Adipocyte (in vitro differentiated cells): ENCODE measurements around the gene KCNJ14.
"Not testable (repeated sequence)": the region's sequence is repeated elsewhere in the genome, so short reads cannot be mapped to it uniquely, and the experiment has no call there.

ENCODE experiments used
- DNase-seq: peaks from one replicate; pipeline ENCODE4 v3.0.0-alpha.2; 2015; ENCODE audit warnings: low read depth
- H3K27me3 ChIP-seq: replicated peaks from 2 replicates; pipeline ENCODE4 v1.7.0; 2013; ENCODE audit warnings: mild to moderate bottlenecking, low read length, moderate library complexity; ENCODE audit not compliant: control insufficient read depth, insufficient read depth
- H3K36me3 ChIP-seq: 2 replicates; pipeline ENCODE4 v1.7.0; 2013; ENCODE audit warnings: low read length, mild to moderate bottlenecking, moderate library complexity; ENCODE audit not compliant: control insufficient read depth, insufficient read depth, severe bottlenecking
- H3K4me1 ChIP-seq: 2 replicates; pipeline ENCODE4 v1.7.0; 2013; ENCODE audit warnings: mild to moderate bottlenecking, low read length, moderate library complexity; ENCODE audit not compliant: control insufficient read depth, insufficient read depth
- H3K4me3 ChIP-seq: 2 replicates; pipeline ENCODE4 v1.7.0; 2013; ENCODE audit warnings: mild to moderate bottlenecking, low read length, moderate library complexity
- H3K9ac ChIP-seq: 2 replicates; pipeline ENCODE4 v1.7.0; 2013; ENCODE audit warnings: mild to moderate bottlenecking, low read length, moderate library complexity
- H3K9me3 ChIP-seq: 2 replicates; pipeline ENCODE4 v1.7.0; 2013; ENCODE audit warnings: mild to moderate bottlenecking, low read length, moderate library complexity; ENCODE audit not compliant: control insufficient read depth

Gene KCNJ14

DNA sequence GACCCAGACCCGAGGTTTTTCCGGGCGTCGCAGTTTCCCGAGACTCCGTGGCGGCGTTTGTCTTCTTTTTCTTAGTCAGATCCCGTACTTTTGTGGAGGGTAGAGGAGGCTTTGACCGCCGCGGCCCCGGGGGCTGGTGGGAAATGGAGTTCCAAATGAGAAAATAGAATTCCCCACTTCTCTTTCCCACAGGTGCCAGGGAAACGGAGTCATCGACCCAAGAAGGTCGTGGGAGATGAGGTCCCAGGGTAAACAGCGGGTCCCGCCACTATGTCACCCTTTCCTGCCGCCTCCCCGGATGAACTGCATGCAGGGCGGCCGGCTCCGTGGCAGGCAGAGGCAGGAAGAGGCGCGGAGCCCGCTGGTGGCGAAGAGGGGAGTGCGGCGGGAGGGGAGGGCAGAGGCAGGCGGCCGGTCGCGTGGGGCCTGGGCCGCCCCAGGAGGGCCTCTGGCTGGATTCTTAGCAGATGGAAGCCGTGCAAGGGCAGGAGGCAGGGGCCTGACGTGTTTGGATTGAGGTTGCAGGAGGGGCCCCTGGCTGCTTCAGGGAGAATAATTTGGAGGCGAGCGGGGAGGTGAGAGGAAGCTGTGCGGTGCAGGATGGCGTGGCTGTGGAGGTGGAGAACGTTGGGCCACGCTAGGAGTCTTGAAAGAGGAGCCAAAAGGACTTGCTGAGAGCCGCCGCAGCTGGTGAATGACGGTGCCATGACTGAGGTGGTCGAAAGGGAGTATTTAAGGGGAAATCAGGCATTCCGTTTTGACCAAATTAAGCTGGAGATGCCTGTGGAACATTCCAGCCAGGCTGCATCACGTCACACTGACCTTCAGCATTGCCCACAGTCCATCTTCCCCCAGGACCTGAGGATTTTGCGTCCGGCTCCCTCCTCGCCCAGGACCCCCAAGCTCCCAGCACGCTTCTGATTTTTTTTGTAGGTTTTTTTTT is 25.5 kb downstream of the KCNJ14 start:
- Histone ChIP-seq H3K27me3 (no peaks in the 10 kb centered on the region), H3K4me1 (peaks cover 24% of the 10 kb centered on the region), H3K4me3 (peak overlapping the region; percentile 78), H3K9ac (peak overlapping the region; percentile 82), H3K9me3 (no peaks in the 10 kb centered on the region), H3K36me3 (peaks cover 23% of the 10 kb centered on the region)
- peak; percentile 73 for DNase-seq

DNA sequence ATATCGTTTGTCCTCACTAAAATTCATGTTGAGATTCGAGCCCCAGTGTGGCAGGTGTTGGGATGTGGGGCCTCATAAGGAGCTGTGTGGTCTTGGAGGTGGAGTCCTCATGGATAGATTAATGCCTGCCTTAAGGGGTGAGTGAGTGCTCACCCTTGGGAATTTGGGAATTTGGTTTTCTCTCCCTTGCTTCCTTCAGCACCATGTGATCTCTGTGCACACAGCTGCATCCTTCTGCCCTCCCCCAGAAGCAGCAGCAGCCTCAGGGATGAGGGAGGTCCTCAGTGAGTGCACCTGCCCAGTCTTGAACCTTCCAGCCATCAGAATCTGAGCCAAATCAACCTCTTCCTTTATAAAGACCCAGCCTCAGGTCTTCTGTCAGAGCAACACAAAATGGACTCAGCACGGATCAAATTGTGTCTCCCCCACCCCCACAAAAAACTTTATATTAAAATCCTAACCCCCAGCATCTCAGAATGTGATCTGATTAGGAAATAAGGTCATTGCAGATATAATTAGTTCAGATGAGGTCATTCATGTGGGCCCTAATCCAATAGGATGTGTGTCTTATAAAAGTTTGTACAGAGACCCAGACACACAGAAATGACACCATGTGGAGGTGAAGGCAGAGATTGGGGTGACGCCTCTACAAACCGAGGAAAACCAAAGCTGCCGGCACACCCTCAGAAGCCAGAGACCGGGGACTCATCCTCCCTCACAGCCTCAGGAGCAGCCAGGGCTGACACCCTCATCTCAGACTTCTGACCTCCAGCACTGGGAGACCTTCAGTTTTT is 26.7 kb downstream of the KCNJ14 start:
- Histone ChIP-seq H3K27me3 (no peaks in the 10 kb centered on the region), H3K4me1 (peaks cover 24% of the 10 kb centered on the region), H3K36me3 (peaks cover 12% of the 10 kb centered on the region), H3K9ac (no peak overlapping the region), H3K9me3 (no peaks in the 10 kb centered on the region), H3K4me3 (no peak overlapping the region)
- DNase-seq: no peak

DNA sequence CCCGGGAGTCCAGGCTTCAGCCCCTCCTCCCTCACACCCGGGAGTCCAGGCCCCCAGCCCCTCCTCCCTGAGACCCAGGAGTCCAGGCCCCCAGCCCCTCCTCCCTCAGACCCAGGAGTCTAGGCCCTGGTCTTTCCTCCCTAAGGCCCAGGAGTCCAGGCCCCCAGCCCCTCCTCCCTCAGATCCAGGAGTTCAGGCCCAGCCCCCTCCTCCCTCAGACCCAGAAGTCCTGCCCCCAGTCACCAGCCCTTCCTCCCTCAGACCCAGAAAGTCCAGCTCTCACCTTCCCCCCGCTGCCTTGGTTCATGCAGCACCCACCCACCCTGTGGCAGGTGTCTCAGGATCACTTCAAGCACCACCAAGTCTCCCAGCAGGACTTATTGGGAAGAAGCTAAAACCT is 27.9 kb downstream of the KCNJ14 start:
- peaks cover 8% of the 10 kb centered on the region for H3K36me3 ChIP-seq
- H3K9me3 ChIP-seq: no peaks in the 10 kb centered on the region
- H3K9ac ChIP-seq: no peak overlapping the region
- no peaks in the 10 kb centered on the region for H3K27me3 ChIP-seq
- DNase-seq: no peak
- H3K4me3 ChIP-seq: no peak overlapping the region
- peaks cover 33% of the 10 kb centered on the region for H3K4me1 ChIP-seq

DNA sequence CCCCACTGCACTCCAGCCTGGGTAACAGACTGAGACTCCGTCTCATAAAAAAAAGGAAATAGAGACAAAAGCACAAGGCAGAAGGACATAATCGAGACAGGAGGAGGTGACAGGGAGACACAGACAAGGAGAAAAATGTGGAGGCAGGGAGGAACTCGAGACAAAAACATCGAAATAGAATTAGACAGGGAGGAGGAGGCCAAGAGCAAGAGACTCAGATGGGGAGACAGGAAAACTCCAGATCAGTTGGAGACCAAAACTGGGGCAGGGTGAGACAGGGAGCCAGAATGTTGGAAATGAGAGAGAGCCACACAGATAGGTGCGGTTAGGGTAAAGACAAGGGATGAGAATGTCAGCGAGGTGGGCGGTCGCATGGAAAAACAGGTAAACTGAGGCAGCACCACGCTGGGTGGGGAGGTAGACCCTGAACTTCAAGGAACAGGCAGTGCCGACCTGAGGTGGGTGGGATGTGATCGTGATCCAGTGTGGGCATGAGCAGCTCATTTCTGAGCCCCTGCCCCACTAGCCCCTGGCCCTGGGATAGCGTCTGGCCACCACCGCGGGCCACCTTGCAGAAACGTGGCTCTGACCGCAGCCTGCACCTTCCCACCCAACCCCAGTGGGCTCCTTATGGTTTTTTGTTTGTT is 29.0 kb downstream of the KCNJ14 start:
- H3K27me3 ChIP-seq: no peaks in the 10 kb centered on the region
- no peak for DNase-seq
- peaks cover 2% of the 10 kb centered on the region for H3K36me3 ChIP-seq
- peaks cover 36% of the 10 kb centered on the region for H3K4me1 ChIP-seq
- no peak overlapping the region for H3K4me3 ChIP-seq
- no peak overlapping the region for H3K9ac ChIP-seq
- no peaks in the 10 kb centered on the region for H3K9me3 ChIP-seq

DNA sequence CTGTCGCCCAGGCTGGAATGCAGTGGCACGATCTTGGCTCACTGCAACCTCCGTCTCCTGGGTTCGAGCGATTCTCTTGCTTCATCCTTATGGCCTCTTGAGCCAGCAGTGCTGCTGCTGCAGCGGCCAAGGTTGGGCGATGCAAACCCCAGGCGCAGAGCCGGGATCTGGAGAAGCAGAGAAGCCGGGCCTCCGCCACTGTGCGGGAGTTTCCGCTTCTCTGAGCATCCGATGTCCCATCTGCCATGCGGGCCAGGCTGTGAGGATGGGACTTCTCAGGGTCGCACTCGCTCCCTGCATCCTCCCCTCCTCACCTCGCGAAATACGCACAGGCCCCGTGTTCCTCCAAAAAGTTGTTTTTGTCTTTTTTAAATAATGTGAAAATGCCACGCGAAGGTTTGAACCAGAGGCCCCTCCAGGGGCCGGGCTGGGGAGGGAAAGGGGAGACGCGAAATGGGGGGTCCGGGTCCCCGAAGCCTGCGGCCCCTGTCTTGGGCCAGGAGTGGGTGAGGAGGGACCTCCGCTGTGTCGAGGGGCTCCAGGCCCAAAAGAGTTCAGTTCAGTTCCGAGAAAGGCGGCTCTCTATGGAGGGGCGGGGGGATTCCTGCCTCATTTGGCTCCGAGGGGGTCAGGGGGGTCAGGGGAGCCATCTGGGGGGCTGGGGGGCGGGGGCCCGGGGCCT is 29.7 kb downstream of the KCNJ14 start:
- H3K4me1 ChIP-seq: peaks cover 34% of the 10 kb centered on the region
- no peak overlapping the region for H3K4me3 ChIP-seq
- no peaks in the 10 kb centered on the region for H3K9me3 ChIP-seq
- no peaks in the 10 kb centered on the region for H3K36me3 ChIP-seq
- no peak for DNase-seq
- H3K9ac ChIP-seq: no peak overlapping the region
- H3K27me3 ChIP-seq: no peaks in the 10 kb centered on the region

DNA sequence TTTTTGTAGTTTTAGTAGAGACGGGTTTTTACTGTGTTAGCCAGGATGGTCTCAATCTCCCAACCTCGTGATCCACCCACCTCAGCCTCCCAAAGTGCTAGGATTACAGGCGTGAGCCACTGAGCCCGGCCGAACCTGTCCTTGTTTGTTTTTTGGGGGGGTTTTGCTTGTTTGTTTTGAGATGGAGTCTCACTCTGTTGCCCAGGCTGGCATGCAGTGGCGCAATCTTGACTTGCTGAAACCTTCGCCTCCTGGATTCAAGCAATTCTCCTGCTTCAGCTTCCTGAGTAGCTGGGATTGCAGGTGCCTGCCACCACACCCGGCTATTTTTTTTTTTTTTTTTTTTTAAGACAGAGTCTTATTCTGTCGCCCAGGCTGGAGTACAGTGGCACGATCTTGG is 31.3 kb downstream of the KCNJ14 start:
- DNase-seq, H3K36me3 ChIP-seq, H3K4me3 ChIP-seq, H3K9me3 ChIP-seq, H3K27me3 ChIP-seq, H3K9ac ChIP-seq: not testable (repeated sequence)
- H3K4me1 ChIP-seq: peaks cover 20% of the 10 kb centered on the region

DNA sequence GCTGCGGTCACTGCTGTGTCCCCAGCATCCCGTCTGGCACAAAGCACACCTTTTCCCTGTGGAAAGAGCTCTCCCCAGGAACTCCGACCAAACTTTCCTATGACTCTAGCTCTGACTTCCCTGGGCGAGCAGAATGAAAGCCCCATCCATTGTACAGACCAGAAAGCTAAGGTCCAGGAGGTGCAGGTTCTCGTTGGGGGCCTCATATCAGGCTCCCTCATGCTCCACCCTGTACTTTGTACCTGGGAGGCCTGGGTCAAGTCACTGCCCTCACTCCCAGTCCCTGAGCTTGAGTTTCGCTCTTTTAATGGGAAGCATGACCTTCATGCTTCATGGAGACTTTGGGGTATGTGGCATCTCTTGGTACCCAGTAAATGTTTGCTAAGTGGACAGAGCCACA is 32.2 kb downstream of the KCNJ14 start:
- H3K27me3 ChIP-seq: no peaks in the 10 kb centered on the region
- no peak overlapping the region for H3K4me3 ChIP-seq
- no peaks in the 10 kb centered on the region for H3K36me3 ChIP-seq
- no peak for DNase-seq
- H3K4me1 ChIP-seq: peaks cover 12% of the 10 kb centered on the region
- no peaks in the 10 kb centered on the region for H3K9me3 ChIP-seq
- no peak overlapping the region for H3K9ac ChIP-seq

DNA sequence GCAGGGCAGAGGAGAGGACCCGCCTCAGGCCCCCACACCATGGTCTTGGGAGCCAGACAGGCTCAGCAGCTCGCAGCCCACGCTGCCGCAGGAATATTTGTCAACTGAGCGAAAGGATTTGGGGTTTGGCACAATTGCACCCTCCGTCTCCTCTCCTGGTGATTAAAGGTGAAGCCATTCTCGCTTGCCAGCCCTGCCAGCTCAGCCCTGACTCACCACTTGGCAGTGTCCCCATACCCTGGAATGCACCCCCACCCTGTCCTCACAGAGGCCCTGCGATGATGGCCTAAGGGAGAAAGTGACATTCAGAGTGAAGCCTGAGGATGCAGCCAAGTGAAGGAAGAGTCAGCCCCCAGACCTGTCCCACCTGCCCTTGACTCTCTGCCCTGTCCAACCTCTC is 32.6 kb downstream of the KCNJ14 start:
- Histone ChIP-seq H3K4me1 (peaks cover 11% of the 10 kb centered on the region), H3K9me3 (no peaks in the 10 kb centered on the region), H3K9ac (no peak overlapping the region), H3K36me3 (no peaks in the 10 kb centered on the region), H3K4me3 (no peak overlapping the region), H3K27me3 (no peaks in the 10 kb centered on the region)
- DNase-seq: peak; percentile 91

DNA sequence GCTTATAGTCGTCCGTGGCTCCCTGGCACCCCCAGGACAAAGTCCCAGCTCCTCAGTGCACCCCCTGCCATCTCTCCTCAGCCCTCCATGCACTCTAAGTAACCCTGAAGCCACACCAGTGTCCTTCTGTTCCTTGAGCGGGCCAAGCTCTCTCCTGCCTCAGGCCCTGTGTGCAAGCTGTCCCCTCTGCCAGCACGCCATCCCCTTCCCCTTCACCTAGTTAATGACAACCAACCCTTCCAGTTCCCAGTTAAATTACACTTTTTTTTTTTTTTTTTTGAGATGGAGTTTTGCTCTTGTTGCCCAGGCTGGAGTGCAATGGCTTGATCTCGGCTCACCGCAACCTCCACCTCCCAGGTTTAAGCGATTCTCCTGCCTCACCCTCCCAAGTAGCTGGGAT is 33.1 kb downstream of the KCNJ14 start:
- not testable (repeated sequence) for H3K27me3 ChIP-seq, H3K4me3 ChIP-seq, H3K9ac ChIP-seq, H3K36me3 ChIP-seq, DNase-seq, H3K9me3 ChIP-seq
- H3K4me1 ChIP-seq: peaks cover 11% of the 10 kb centered on the region

DNA sequence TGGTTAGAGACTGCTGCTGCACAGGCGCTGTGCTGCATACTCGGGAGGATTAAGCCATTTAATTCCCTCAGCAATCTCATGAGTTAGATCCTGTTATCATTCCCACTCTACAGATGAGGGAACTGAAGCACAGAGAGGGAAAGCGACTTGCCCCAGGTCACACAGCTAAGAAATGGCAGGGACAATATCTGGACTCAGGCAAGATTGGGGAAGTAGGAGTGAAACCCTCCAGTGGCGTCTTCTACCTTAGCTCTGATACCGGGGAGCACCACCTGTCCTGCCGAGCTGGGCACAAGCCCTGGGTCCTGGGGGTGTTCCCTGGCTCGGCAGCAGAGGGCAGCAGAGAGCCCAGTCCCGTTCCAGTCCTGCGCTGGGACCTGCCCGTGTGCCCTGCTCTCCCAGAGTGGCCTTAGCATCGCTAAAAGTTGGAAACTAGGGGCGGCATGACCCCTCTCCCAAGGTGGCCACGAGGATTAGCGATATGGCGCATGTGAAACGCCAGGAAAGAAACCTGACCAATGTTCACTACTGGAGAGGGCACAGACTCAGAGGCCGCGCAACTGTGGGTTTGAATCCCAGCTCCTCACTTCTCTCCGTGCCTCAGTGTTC is 34.3 kb downstream of the KCNJ14 start:
- peak; percentile 84 for DNase-seq
- Histone ChIP-seq H3K9ac (no peak overlapping the region), H3K27me3 (no peaks in the 10 kb centered on the region), H3K36me3 (no peaks in the 10 kb centered on the region), H3K4me1 (peaks cover 14% of the 10 kb centered on the region), H3K9me3 (no peaks in the 10 kb centered on the region), H3K4me3 (no peak overlapping the region)
